Activated CD8-positive, alpha-beta memory T cell treated with anti-CD3 and anti-CD28 coated beads, Interleukin-2, amount 50 U/mL, for 4 hours (primary cell): ENCODE measurements around the gene TLDC2.

Experiments
- DNase-seq: peaks from one replicate; pipeline ENCODE4 v3.0.0-alpha.2; 2020

The TLDC2 gene

DNA sequence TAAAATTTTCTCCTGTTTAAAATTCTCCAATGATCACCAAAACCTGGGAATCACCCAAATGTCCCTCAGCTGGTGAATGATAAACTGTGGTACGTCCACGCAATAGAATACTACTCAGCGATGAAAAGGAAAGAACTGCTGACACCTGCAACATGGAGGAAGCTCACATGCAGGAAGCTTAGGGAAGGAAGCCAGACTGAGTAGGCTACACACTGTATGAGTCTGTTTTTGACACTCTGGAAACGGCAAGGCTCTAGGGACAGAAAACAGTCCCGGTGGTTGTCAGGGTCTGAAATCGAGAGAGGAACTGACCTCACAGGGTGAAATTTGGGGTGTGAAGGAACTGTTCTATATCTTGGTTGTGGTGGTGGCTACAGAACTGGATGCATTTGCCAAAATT is 25.2 kb upstream of the TLDC2 start:
- no peak for DNase-seq

DNA sequence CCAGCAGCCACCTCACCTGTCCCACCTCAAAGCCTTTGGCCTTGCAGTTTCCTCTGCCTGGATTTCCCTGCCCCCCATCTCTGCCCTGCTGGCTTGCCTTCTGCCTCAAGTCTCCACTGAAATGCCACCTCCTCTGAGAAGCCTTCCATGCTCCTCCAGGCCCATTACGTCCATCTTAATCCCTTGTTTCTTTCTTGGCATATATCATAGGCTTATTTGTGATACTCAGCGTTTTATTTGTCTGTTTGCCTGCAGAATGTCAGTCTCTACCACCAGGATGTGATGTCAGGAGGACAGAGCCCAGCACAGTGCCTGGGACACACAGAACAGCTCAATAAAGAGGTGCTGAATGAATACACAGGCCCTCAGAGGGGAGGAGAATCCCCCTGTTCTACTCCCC is 24.4 kb upstream of the TLDC2 start:
- DNase-seq: no peak

GRCh38 chr20:36852187-36852586 is 23.8 kb upstream of the TLDC2 start:
- DNase-seq: no peak

GRCh38 chr20:36854348-36855240 is 21.3 kb upstream of the TLDC2 start:
- no peak for DNase-seq

GRCh38 chr20:36855241-36855657 is 20.7 kb upstream of the TLDC2 start:
- DNase-seq: no peak

DNA sequence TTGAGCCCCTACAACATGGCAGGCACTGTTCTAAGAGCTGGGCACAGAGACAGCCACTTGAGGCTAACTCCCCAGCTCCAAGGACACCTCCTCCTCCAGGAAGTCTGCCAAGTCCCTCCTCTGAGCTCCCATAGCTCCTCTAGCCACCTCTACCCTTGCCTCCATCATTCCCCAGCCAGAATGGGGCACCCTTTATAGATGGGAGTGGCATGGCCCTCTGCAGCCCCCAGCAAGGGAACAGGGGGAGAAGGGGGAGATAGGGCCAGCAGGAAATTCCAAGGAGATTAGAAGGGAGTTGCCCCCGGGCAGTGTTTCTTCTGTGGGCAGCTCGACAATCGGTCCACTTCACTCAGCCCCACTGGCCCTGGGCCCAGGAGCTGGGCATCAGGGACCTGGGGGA is 19.7 kb upstream of the TLDC2 start:
- no peak for DNase-seq

DNA sequence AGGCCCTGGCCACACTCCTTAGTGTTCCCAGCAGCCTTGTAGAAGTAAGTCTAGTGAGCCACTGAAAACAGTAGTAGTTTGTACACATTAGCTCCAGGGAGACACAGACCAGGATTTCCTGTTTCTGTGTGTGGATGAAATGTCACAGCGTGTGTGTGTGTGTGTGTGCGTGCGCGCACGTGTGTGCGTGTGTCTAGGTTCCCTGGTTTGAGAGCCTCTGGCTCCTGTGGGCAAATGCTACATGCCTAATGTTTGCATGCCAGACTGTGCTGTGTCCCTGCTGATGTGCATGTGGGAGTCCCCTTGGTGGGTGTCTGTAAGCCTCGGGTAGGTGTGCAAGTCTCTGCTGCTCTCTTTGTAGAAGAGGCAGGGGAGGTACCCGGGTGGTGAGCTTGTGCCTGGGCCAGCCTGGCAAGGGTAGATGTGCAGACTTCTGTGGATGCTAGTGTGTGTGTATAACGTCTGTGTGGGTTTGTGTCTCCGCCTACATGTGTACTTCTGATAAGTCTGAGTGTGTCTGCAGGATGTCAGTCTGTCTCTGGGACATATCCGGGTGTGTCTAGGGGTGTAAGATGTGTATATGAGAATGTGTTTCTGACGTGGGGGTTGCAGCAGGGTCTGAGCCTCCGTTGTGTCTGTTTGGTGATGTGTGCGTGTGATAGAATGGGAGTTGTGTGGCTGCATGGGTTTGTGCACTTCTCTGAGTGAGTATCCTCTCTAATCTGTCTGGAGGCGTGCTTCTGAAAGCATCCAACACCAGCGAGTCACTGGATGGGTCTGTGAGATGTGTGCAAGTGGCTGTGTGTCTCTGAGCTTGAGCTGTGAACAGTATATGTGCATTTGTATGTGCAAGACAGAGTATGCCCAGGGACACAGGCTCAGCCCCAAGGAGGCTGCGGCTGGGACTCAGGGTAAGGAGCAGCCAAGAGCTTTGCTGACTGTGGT is 19.0 kb upstream of the TLDC2 start:
- no peak for DNase-seq

GRCh38 chr20:36859282-36859555 is 16.7 kb upstream of the TLDC2 start:
- no peak for DNase-seq

DNA sequence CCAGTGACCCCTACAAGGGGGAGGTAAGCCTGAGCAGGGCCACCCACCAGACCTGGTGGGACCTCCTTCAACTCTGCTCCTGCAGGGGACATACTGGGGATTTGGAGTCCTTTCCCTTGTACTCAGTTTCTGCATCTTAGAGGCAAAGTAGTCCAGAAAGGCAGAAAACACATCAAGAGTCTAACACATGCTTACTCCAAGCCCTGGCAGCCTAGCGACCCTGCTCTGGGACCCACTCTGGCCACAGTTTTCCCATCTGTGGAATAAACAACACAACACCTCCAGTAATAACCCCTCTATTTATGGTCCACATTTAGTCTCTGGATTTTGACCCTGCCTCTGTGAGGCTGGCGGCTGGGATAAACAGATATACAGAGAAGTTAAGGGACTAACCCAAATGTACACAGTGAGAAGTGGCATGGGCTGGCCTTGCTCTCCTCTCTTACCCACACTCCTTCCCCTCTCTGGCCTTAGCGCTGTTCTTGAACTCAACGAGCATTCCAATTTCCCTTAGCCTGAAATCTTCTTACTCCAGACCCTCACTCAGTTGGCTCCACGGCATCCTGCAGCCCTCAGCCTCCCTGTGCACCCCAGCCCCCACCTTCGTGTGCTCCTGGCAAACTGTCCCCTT is 16.1 kb upstream of the TLDC2 start:
- no peak for DNase-seq

DNA sequence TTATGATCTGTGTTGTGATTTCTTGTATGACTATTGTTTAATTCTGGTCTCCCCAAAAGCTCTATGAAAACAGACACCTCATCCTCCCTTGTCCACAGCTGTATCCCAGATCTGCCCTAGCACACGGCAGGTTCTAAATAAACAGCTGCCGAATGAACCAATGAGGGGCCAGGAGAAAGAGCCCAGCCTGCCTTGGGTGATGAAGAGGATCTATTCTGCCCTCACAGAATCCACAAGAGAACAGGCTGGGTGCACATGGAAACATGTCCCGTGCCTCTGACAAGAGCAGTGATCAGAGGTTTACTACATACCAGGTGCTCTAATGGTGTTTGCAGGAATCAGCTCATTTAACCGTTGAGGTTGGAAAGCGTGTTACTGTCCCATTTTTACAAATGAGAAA is 15.6 kb upstream of the TLDC2 start:
- no peak for DNase-seq

GRCh38 chr20:36860811-36861624 is 14.9 kb upstream of the TLDC2 start:
- no peak for DNase-seq

DNA sequence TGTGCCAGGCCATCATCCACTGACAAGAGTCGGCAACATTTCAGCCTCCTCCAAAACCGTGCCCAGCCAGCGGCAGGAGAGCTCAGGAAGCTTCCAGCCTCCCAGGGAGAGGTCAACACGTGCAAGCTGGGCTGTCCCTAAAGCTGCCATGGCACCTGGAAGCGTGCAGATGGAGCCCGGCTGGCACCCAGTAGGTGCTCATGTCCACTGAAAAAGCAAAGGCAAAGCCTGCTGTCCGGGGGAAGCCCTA is 14.4 kb upstream of the TLDC2 start:
- DNase-seq: no peak

DNA sequence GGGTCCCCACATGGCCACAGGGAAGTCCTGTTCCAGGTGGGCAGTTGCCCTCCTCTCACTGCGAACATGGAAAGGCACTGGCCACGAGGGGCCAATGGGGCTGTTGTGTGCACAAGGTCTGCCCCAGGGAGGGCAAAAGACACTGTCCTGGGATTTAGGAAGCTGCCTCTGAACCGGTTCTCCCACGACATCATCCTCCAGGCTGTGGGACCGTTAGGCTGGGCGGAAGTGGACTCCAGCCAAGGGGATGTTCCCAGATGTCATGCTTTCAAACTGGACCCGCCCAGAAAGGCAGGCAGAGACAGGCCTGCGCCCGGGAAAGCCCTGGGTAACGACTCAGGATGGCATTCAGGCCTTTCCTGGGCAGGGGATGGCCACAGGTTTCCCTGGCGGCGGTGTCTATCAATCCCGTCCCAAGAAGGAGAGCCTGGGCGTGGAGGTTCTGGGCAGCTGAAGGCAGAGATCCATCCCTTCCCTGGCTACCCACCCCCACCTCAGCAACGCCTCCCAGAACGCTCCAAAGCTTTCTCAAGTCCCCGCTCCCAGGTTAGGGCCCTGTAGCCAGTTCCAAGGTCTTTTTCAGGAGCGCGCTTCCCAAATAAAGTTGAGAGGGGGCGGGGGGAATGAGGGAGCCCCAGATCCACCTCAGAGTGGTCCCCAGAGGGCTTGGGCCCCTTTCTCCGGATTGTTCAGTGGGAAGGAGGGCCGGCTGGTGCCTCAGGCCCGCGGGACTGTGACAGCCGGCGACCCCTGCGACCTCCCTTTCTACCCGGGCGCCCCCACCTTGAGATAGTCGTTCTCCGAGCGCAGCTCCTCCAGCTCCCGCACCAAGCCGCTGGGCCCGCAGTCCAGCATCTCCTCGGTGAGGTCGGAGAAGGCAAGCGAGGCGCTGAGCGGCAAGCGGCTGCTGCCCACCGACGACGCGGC is 13.8 kb upstream of the TLDC2 start:
- no peak for DNase-seq

DNA sequence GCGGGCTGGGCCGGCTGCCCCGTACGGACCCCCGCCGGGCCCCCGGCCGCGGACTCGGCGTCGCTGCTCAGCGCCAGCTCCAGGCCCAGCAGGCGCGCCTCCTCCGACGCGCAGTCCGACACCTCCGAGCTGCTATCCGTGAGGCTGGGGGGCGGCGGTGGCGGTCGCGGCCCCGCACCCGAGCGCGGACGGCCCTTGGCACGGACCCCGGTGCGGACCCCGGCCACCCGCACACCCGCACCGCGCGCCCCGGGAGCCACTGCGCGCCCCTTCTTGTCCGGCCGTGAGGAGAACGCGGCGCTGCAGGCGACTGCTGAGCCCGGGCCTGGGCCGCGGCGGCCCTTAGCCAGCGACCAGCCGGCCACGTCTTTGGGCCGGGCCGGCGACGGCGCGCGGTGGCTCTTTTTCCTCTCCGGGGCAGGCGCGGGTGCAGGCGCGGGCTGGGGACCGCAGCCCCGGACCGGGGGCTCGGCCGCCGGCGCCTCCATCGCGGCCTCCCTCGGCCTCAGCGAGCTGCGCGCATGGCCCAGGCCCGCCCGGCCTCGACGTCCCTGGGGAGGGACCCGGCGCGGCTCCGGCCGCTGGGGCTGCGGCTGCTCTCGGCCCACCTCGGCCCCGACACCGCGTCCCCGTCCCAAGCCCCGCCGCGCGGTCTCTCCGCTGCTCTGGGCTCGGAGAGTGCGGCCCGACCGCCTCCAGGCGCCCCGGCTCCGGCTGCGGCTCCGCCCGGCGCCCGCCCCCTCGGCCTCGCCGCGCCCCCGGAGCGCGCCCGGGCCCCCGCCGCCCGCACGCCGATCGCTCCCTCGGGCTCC is 12.9 kb upstream of the TLDC2 start:
- DNase-seq: no peak

DNA sequence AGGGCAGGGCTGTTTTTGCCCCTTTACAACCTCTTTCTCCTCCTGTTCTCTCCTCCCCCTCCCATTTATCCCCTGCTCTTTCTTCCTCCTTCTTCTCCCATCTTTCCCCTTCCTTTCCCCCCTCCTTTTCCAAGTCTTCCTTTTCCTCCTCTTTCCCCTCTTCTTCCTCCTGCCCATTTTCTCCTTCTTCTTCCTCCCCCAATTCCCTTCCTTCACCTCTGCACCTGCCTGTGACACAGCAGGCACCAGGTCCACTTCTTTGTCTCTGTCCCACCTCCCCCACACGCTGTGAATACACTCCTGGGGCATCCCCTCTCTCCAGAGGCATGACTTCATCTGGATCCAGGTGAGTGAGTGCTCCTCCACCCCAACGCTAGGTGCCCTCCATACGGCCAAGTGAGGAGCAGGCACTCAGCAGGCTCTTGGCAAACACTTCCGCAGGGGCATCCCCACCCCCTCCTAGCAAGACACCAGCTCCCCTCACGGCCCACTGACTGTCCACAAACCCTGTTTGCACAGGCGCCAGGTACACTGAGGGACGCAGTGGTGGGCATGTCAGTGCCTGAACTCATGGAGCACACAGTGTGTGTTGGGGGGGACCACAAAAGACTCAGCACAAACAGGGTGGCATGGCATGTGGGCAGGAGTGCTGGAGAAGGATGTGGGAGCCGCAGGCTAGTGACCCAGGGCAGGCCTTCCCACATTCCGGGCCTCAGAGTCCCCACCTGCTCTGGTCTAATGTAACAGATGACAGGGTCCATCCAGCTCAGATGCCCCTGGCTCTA is 10.7 kb upstream of the TLDC2 start:
- no peak for DNase-seq

DNA sequence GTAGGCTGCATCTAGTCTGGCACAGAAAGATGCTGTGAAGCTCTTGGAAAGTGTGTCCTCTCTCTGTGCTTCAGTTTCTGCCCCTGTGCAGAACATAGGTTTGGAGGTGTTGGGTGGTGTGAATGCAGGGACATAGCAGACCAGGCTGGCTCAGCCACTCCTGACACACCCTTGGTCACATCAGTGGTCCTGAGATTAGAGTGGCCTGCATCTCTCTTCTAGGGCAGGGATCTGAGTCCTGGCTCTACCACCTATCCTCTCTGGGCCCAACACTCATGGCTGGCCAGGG is 10.1 kb upstream of the TLDC2 start:
- no peak for DNase-seq

DNA sequence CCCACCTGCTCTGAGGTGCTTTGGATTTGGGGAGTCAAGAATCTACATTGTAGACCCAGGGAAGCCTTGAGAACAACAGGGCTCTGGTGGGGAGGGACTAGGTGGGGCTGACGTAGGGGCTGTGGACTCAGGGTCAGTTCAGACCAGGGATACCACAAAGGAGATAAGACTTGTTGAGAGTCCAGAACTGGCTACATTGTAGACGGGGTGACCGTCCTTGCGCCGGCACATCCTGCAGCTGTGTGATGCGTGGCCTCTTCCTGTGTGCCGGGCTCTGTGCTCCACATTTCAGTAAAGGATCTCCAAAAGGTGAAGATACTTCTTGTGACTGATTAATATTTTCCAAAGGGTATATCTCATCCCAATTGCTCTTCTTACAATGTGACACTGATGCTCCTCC is 9.8 kb upstream of the TLDC2 start:
- no peak for DNase-seq

DNA sequence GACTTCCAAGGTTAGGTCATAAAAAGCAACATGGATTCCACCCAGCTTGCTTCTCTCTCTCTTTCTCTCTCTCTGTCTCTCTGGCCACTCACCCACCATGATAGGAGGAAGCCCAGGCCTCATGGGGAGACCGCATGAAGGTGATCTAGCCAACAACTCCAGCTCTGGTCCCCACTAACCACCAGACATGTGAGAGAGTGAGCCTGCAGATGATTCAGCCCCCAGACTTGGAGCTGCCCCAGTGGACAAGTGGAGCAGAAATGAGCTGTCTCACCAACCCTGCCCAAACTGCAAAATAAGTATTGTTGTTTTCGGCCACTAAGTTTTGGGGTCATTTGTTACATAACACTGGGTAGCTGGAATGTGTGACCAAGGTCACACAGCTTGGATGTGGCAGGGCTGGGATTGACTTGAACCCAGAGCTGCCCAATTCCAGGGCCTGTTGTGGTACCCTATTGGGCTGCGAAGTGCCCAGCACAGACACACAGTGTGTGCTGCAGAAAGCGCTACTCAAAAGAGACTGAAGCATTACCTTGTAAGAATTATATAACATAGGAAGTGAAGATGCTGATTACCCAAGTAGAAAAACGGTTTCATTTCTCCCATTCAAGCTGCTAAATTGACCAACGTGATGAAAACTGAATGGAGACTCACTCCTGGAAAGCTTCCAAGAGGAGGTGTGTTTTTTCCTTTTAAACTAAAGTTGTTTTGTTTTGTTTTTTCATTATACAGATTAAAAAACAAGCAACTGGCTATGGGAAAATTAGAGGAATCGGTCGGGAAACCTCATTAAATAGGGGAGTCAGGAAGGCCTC is 9.1 kb upstream of the TLDC2 start:
- no peak for DNase-seq
